ENCODE measurements around the gene MEF2B.

- TF ChIP-seq CTCF (IDR thresholded peaks at IDR 0.05; ENCODE audit: low read length) (no peak), EZH2 (IDR thresholded peaks at IDR 0.05; ENCODE audit: borderline replicate concordance, low read length) (no peak)
Observed at GRCh38 chr19:19202707-19203011, 32.6 kb upstream of the MEF2B start.

All from OCI-LY1 (cell line).